CD4-positive, alpha-beta T cell (primary cell): ENCODE data around the gene FMN1. TPM values are rescaled to one million over a fixed set of nuclear protein-coding genes. Genes with fewer than 3 reads are reported as not detected.
"Not testable (repeated sequence)": the region's sequence is repeated elsewhere in the genome, so short reads cannot be mapped to it uniquely, and the experiment has no call there.

Source experiments
- ATAC-seq: fragments of 200-7000 bp; cut with Tn5 transposase; one replicate; pipeline ENCODE4 v1.10.0; 2022; ENCODE audit warnings: mild to moderate bottlenecking; ENCODE audit not compliant: poor library complexity
- CTCF ChIA-PET: fragments of 350-600 bp; sonication (Branson Sonifier 250); formaldehyde crosslinking; loops from one replicate; lab custom pipeline; 2021; ENCODE audit warnings: antibody characterized with exemption, inconsistent platforms; lab: Charles Lee
- POLR2A ChIA-PET: fragments of 350-600 bp; sonication (Branson Sonifier 250); formaldehyde crosslinking; loops from one replicate; lab custom pipeline; 2021; ENCODE audit warnings: antibody characterized with exemption, inconsistent platforms; lab: Charles Lee
- DNase-seq, 14 experiments: peaks; one replicate each; pipeline ENCODE4 v3.0.0-alpha.2; 2013 to 2020; ENCODE audit warnings: mixed read lengths in 2 of 14
- H3K27ac ChIP-seq, 2 donors: one replicate each; pipeline versions ENCODE4 v1.5.1 to v1.7.0; 2013; ENCODE audit warnings: low read length in 2 of 2, low read depth in 1 of 2, mild to moderate bottlenecking in 1 of 2
- H3K27me3 ChIP-seq, 2 experiments: 1 replicate in 1 of 2; 2 replicates in 1 of 2; pipeline versions ENCODE4 v1.6.1 to v1.7.0; 2013; ENCODE audit warnings: low read length in 2 of 2, control low read depth in 1 of 2, mild to moderate bottlenecking in 1 of 2, moderate library complexity in 1 of 2; ENCODE audit not compliant: insufficient read depth in 2 of 2, control insufficient read depth in 1 of 2
- H3K36me3 ChIP-seq: one replicate; pipeline ENCODE4 v1.6.1; 2013; ENCODE audit warnings: low read length, control low read depth; ENCODE audit not compliant: insufficient read depth
- H3K4me1 ChIP-seq: one replicate; pipeline ENCODE4 v1.6.1; 2013; ENCODE audit warnings: low read length, control low read depth; ENCODE audit not compliant: insufficient read depth
- H3K4me3 ChIP-seq: one replicate; pipeline ENCODE4 v1.5.1; 2013; ENCODE audit warnings: mild to moderate bottlenecking, low read length, moderate library complexity
- H3K9me3 ChIP-seq, 2 experiments: 1 replicate in 1 of 2; 2 replicates in 1 of 2; pipeline versions ENCODE4 v1.6.1 to v1.7.0; 2013; ENCODE audit warnings: low read length in 2 of 2, mild to moderate bottlenecking in 2 of 2, control low read depth in 1 of 2, moderate library complexity in 1 of 2; ENCODE audit not compliant: control insufficient read depth in 1 of 2, insufficient read depth in 1 of 2
- H3K27ac Mint-ChIP-seq: one replicate; pipeline ENCODE4 v1.8.0; 2020; ENCODE audit warnings: mixed read lengths
- H3K27me3 Mint-ChIP-seq: one replicate; pipeline ENCODE4 v1.8.0; 2021; ENCODE audit warnings: mixed read lengths
- H3K36me3 Mint-ChIP-seq: one replicate; pipeline ENCODE4 v1.8.0; 2021; ENCODE audit warnings: low read depth, mixed read lengths
- H3K4me1 Mint-ChIP-seq: one replicate; pipeline ENCODE4 v1.8.0; 2021; ENCODE audit warnings: low read depth, mixed read lengths
- H3K4me3 Mint-ChIP-seq: one replicate; pipeline ENCODE4 v1.8.0; 2020; ENCODE audit warnings: mild to moderate bottlenecking, mixed read lengths
- H3K9me3 Mint-ChIP-seq: one replicate; pipeline ENCODE4 v1.8.0; 2020; ENCODE audit warnings: mixed read lengths
- CTCF ChIP-seq: fragments of 200-600 bp; IDR thresholded peaks from one replicate; pipeline ENCODE4 v1.8.0; 2022; ENCODE audit warnings: antibody characterized with exemption, mild to moderate bottlenecking
- intact Hi-C, 2 experiments: fragments of 100-400 bp; cut with DNase I in 1 of 2; cut with micrococcal nuclease in 1 of 2; formaldehyde crosslinking; loops; one replicate each; pipeline versions ENCODE4 v1.15.1 to v1.9.0; 2023 to 2025; cut with DNase I, micrococcal nuclease
- total RNA-seq, 174 experiments: library from RNA in 2 of 174; stranded (reverse) in 2 of 174; gene quantifications; one replicate each; pipeline ENCODE4 v1.2.3 and lab custom pipeline; 2021 to 2026

The FMN1 gene
- total RNA-seq, 2 experiments from 2014 or later = 0.39 to 0.55 TPM

- Histone ChIP-seq H3K4me3 (no peak overlapping the region), H3K36me3 (no peaks in the 10 kb centered on the region), H3K27ac (no peak overlapping the region), H3K9me3 (no peaks in the 10 kb centered on the region), H3K4me1 (no peaks in the 10 kb centered on the region), H3K27me3 (peaks cover 0 to 6% of the 10 kb centered on the region in 2 experiments)
- ATAC-seq = no peak
- Mint-ChIP-seq H3K4me1 (no peaks in the 10 kb centered on the region), H3K36me3 (no peaks in the 10 kb centered on the region), H3K27me3 (peaks cover 3% of the 10 kb centered on the region), H3K4me3 (no peak overlapping the region), H3K27ac (no peak overlapping the region), H3K9me3 (no peaks in the 10 kb centered on the region)
- no peak for DNase-seq
- POLR2A ChIA-PET = no interaction called here
- no peak for TF ChIP-seq CTCF
- intact Hi-C loops = no loop called here
- CTCF ChIA-PET = no interaction called here
Measured at GRCh38 chr15:32951736-32952464, 242.6 kb downstream of the FMN1 start.

GRCh38 chr15:32950051-32950450 lies 244.5 kb downstream of the FMN1 start:
- H3K4me1 Mint-ChIP-seq, H3K27ac ChIP-seq, H3K4me1 ChIP-seq, ATAC-seq, CTCF ChIA-PET, H3K27me3 ChIP-seq, H3K36me3 Mint-ChIP-seq, H3K27me3 Mint-ChIP-seq, H3K9me3 Mint-ChIP-seq, H3K4me3 ChIP-seq, H3K36me3 ChIP-seq, POLR2A ChIA-PET, DNase-seq, H3K4me3 Mint-ChIP-seq, intact Hi-C loops, H3K9me3 ChIP-seq, H3K27ac Mint-ChIP-seq: not testable (repeated sequence)

- ATAC-seq = no peak
- Histone ChIP-seq H3K27ac (no peak overlapping the region), H3K4me1 (no peaks in the 10 kb centered on the region), H3K9me3 (no peaks in the 10 kb centered on the region), H3K36me3 (no peaks in the 10 kb centered on the region), H3K27me3 (no peaks in the 10 kb centered on the region), H3K4me3 (no peak overlapping the region)
- Mint-ChIP-seq H3K9me3 (no peaks in the 10 kb centered on the region), H3K4me1 (no peaks in the 10 kb centered on the region), H3K36me3 (no peaks in the 10 kb centered on the region), H3K27me3 (no peaks in the 10 kb centered on the region), H3K4me3 (no peak overlapping the region), H3K27ac (no peak overlapping the region)
- TF ChIP-seq CTCF = no peak
- intact Hi-C loops = no loop called here
- ChIA-PET CTCF (no interaction called here), POLR2A (no interaction called here)
- no peak for DNase-seq
Measured at GRCh38 chr15:32946210-32946609, 248.3 kb downstream of the FMN1 start.

GRCh38 chr15:32944431-32944830 lies 250.1 kb downstream of the FMN1 start:
- no peak for ATAC-seq
- TF ChIP-seq CTCF = no peak
- no peaks in the 10 kb centered on the region for H3K9me3 ChIP-seq
- Mint-ChIP-seq H3K9me3 (no peaks in the 10 kb centered on the region), H3K27me3 (peaks cover under 1% of the 10 kb centered on the region), H3K27ac (no peak overlapping the region), H3K4me3 (no peak overlapping the region), H3K36me3 (no peaks in the 10 kb centered on the region), H3K4me1 (no peaks in the 10 kb centered on the region)
- intact Hi-C loops = no loop called here
- ChIA-PET CTCF (no interaction called here), POLR2A (no interaction called here)
- DNase-seq = no peak
- H3K27ac ChIP-seq = no peak overlapping the region
- no peaks in the 10 kb centered on the region for H3K36me3 ChIP-seq
- no peaks in the 10 kb centered on the region for H3K4me1 ChIP-seq
- H3K27me3 ChIP-seq = no peaks in the 10 kb centered on the region
- no peak overlapping the region for H3K4me3 ChIP-seq
